HepG2 (cell line): ENCODE data around the gene EIF2S3B.

ENCODE experiments used
- ASH2L ChIP-seq: fragments of 300-600, 200-600 bp; sonication (generic); IDR thresholded peaks from 2 replicates; pipeline ENCODE4 v1.7.0; 2017; ENCODE audit warnings: low read depth, mild to moderate bottlenecking, moderate library complexity, mixed read lengths, low read length; ENCODE audit not compliant: insufficient read length
- MXI1 ChIP-seq: IDR thresholded peaks from 3 replicates; pipeline ENCODE4 v1.6.1; 2012; ENCODE audit warnings: low read depth, low read length, inconsistent platforms, borderline replicate concordance
- ZIK1 ChIP-seq: sonication (generic); formaldehyde crosslinking; IDR thresholded peaks from 2 replicates; pipeline ENCODE4 v1.5.0; 2020; ENCODE audit warnings: mild to moderate bottlenecking, low read depth, missing genetic modification reagents, borderline replicate concordance

GRCh38 chr12:10528174-10528953, 22.7 kb downstream of the EIF2S3B start:
- TF ChIP-seq ASH2L (no peak), ZIK1 (CRISPR knock-in tag) (no peak), MXI1 (no peak)
